COLO668 (cell line): Measurements from ENCODE around the gene EVC.
A peak's percentile ranks its signal among the peaks of the same experiment; 100 is the strongest.
"Not testable (repeated sequence)": the region's sequence is repeated elsewhere in the genome, so short reads cannot be mapped to it uniquely, and the experiment has no call there.

Source experiments
- DNase-seq: peaks from one replicate; lab custom pipeline; 2025; ENCODE audit not compliant: unreplicated experiment; lab: John Stamatoyannopoulos, UW

EVC gene

GRCh38 chr4:5836943-5837342 lies 125.9 kb downstream of the EVC start:
- peak; percentile 21 for DNase-seq

- DNase-seq: not testable (repeated sequence)
Measured at GRCh38 chr4:5837483-5837882, 126.5 kb downstream of the EVC start.

- DNase-seq: no peak
Measured at GRCh38 chr4:5839332-5839731, 128.3 kb downstream of the EVC start.

- DNase-seq: no peak
Measured at GRCh38 chr4:5839751-5840674, 129.0 kb downstream of the EVC start.

- DNase-seq: no peak
Measured at GRCh38 chr4:5842456-5842855, 131.5 kb downstream of the EVC start.

GRCh38 chr4:5843573-5844530 lies 132.9 kb downstream of the EVC start:
- no peak for DNase-seq

- no peak for DNase-seq
Measured at GRCh38 chr4:5845035-5845905, 134.3 kb downstream of the EVC start.

GRCh38 chr4:5851637-5852301 lies 140.8 kb downstream of the EVC start:
- no peak for DNase-seq

GRCh38 chr4:5852523-5853202 lies 141.7 kb downstream of the EVC start:
- no peak for DNase-seq

GRCh38 chr4:5854929-5855328 lies 143.9 kb downstream of the EVC start:
- DNase-seq: no peak

- DNase-seq: not testable (repeated sequence)
Measured at GRCh38 chr4:5856362-5856761, 145.4 kb downstream of the EVC start.

- no peak for DNase-seq
Measured at GRCh38 chr4:5857199-5857598, 146.2 kb downstream of the EVC start.

GRCh38 chr4:5858020-5858769 lies 147.2 kb downstream of the EVC start:
- no peak for DNase-seq

GRCh38 chr4:5863461-5864113 lies 152.6 kb downstream of the EVC start:
- peak; percentile 15 for DNase-seq
